Measurements from ENCODE around the gene PNPT1.

The PNPT1 gene

DNA sequence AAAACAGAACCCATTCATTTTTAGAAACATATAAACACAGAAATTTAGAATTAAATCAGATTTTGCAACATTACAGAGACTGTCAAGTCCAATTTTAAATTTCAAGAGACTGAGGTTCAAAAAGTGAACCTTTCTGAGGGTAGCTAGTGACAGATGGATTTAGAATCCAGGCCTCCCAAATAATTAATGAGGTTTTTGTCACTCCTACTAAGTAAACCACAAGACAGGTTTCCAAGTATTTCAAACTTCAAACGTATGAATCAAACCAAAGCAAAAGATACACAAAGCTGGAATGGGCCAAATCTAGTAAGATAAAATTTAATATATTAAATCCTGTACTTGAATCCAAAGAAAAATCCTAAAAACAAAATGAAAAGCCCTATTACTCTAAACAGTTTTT lies 101.5 kb downstream of the PNPT1 start:
- DNase-seq: no peak

DNA sequence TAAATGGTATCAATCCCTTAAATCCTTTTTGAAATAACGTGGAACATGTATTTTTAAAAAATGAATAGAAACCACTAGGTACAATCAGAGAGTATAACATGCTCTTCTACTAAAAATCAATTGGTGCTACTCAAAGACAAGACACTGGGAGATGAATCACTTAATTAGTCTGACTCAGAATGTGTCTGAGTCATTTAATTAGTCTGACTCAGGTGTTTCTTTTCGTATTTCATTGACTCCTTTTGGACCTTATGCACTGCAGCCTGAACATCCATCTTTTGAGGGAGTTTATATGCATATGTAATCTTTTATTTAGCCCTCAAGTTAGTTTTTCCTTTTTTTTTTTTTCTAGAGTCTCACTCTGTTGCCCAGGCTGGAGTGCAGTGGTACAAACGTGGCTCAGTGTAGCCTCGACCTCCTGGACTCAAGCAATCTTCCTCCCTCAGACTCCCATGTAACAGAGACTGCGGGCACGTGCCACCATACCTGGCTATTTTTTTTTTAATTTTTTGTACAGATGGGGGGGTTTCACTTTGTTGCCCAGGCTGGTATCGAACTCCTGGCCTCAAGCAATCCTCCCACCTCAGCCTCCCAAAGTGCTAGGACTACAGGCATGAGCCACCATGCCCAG lies 102.7 kb downstream of the PNPT1 start:
- DNase-seq: no peak

- no peak for DNase-seq
Observed at GRCh38 chr2:55585451-55586080, 108.1 kb downstream of the PNPT1 start.

Measured in stimulated activated CD4-positive, alpha-beta T cell treated with anti-CD3 and anti-CD28 coated beads, Interleukin-12 subunit alpha, Interleukin-12 subunit beta, amount 100 ng/mL, for 4 hours (primary cell).